HepG2 (cell line): ENCODE measurements around the gene CYTH1. TPM values are rescaled to one million over a fixed set of nuclear protein-coding genes. Genes with fewer than 3 reads are reported as not detected.

Experiments
- AFF4 ChIP-seq: sonication (generic); formaldehyde crosslinking; IDR thresholded peaks from 2 replicates; pipeline ENCODE4 v1.4.0; 2020; ENCODE audit warnings: missing genetic modification reagents
- DPF2 ChIP-seq: sonication (generic); formaldehyde crosslinking; IDR thresholded peaks from 2 replicates; pipeline ENCODE4 v1.4.0; 2020; ENCODE audit warnings: mild to moderate bottlenecking, low read depth, missing genetic modification reagents, borderline replicate concordance
- GRHL1 ChIP-seq: sonication (generic); formaldehyde crosslinking; conservative IDR thresholded peaks from 2 replicates; pipeline ENCODE4 v1.8.0; 2022; ENCODE audit warnings: missing genetic modification reagents
- HHEX ChIP-seq: IDR thresholded peaks from 2 replicates; pipeline ENCODE4 v1.6.1; 2016; ENCODE audit warnings: control low read depth
- HNRNPK ChIP-seq: fragments of 200-400 bp; formaldehyde crosslinking; IDR thresholded peaks from 2 replicates; pipeline ENCODE4 v1.6.1; 2018; ENCODE audit warnings: low read length, low read depth, moderate library complexity, mild to moderate bottlenecking; ENCODE audit not compliant: poor library complexity, severe bottlenecking
- HNRNPUL1 ChIP-seq: fragments of 200-400 bp; formaldehyde crosslinking; IDR thresholded peaks from 2 replicates; pipeline ENCODE4 v1.6.1; 2017; ENCODE audit warnings: low read depth, mild to moderate bottlenecking, low read length, moderate library complexity
- JUNB ChIP-seq: sonication (generic); formaldehyde crosslinking; IDR thresholded peaks from 2 replicates; pipeline ENCODE4 v1.8.0; 2022; ENCODE audit warnings: missing genetic modification reagents, mild to moderate bottlenecking, borderline replicate concordance
- NPAS2 ChIP-seq: sonication (generic); formaldehyde crosslinking; IDR thresholded peaks from 2 replicates; pipeline ENCODE4 v1.8.0; 2022; ENCODE audit warnings: mild to moderate bottlenecking, missing genetic modification reagents, borderline replicate concordance
- PRDM15 ChIP-seq: sonication (generic); formaldehyde crosslinking; IDR thresholded peaks from 2 replicates; pipeline ENCODE4 v1.4.0; 2020; ENCODE audit warnings: missing genetic modification reagents
- RORA ChIP-seq: sonication (generic); formaldehyde crosslinking; IDR thresholded peaks from 2 replicates; pipeline ENCODE4 v1.5.0; 2020; ENCODE audit warnings: mild to moderate bottlenecking, missing genetic modification reagents, moderate library complexity
- SATB2 ChIP-seq: sonication (generic); formaldehyde crosslinking; IDR thresholded peaks from 2 replicates; pipeline ENCODE4 v1.5.0; 2020; ENCODE audit warnings: missing genetic modification reagents
- ZNF205 ChIP-seq: IDR thresholded peaks from 2 replicates; pipeline ENCODE4 v1.6.1; 2018; ENCODE audit warnings: missing biosample characterization, missing genetic modification reagents
- ZNF33B ChIP-seq: sonication (generic); formaldehyde crosslinking; IDR thresholded peaks from 2 replicates; pipeline ENCODE4 v1.5.1; 2020; ENCODE audit warnings: mild to moderate bottlenecking, missing genetic modification reagents
- ZNF501 ChIP-seq: sonication (generic); formaldehyde crosslinking; IDR thresholded peaks from 2 replicates; pipeline ENCODE4 v1.5.1; 2020; ENCODE audit warnings: mild to moderate bottlenecking, moderate library complexity, missing genetic modification reagents
- ZNF513 ChIP-seq: sonication (generic); formaldehyde crosslinking; conservative IDR thresholded peaks from 2 replicates; pipeline ENCODE4 v1.5.0; 2020; ENCODE audit warnings: missing genetic modification reagents
- ZNF549 ChIP-seq: sonication (generic); formaldehyde crosslinking; IDR thresholded peaks from 2 replicates; pipeline ENCODE4 v1.5.0; 2020; ENCODE audit warnings: missing genetic modification reagents
- ZNF552 ChIP-seq: sonication (generic); formaldehyde crosslinking; IDR thresholded peaks from 2 replicates; pipeline ENCODE4 v1.9.0; 2022; ENCODE audit warnings: missing genetic modification reagents, mild to moderate bottlenecking, borderline replicate concordance
- ZNF572 ChIP-seq: sonication (generic); formaldehyde crosslinking; IDR thresholded peaks from 2 replicates; pipeline ENCODE4 v1.5.1; 2020; ENCODE audit warnings: mild to moderate bottlenecking, missing genetic modification reagents
- ZNF879 ChIP-seq: sonication (generic); formaldehyde crosslinking; IDR thresholded peaks from 2 replicates; pipeline ENCODE4 v1.8.1; 2023; ENCODE audit warnings: missing genetic modification reagents
- polyA plus RNA-seq, 8 experiments: library from polyadenylated mRNA; depleted of rRNA in 3 of 8; stranded (reverse) in 7 of 8; unstranded in 1 of 8; fragments of >200 nt; fragmentation: Illumina TruSeq in 4 of 8; extraction: Trizol in 4 of 8; gene quantifications; 2 replicates each; pipeline versions ENCODE4 v1.2.1 to v1.2.3, GENCODE V29; 2011 to 2016; ENCODE audit warnings: low read depth in 4 of 8, missing spikeins in 1 of 8, mixed read lengths in 1 of 8; ENCODE audit not compliant: insufficient read depth in 1 of 8
- total RNA-seq, 5 experiments: library from RNA; depleted of rRNA; stranded (reverse); fragments of >200 nt; fragmentation: Illumina TruSeq; extraction: Trizol; gene quantifications; 2 replicates each; pipeline ENCODE4 v1.2.3, GENCODE V29; 2016; ENCODE audit warnings: low read depth in 1 of 5

Gene CYTH1
- total and polyA plus RNA-seq, 2 of the 13 experiments (the other 11 are each of a cell fraction or from before 2014, with no cell fraction given) = 20.1 to 48.9 TPM

- no peak for TF ChIP-seq AFF4
- no peak for TF ChIP-seq GRHL1
- TF ChIP-seq ZNF513 (CRISPR knock-in tag) = no peak
- peak; percentile 89 for TF ChIP-seq HHEX
- TF ChIP-seq ZNF549 (CRISPR knock-in tag) = no peak
- TF ChIP-seq ZNF205 = peak; percentile 93
- no peak for TF ChIP-seq ZNF572 (CRISPR knock-in tag)
- no peak for TF ChIP-seq HNRNPUL1
- TF ChIP-seq HNRNPK = no peak
- 0 out of 2 replicates have a peak, but pooled peaks have one; percentile 8 for TF ChIP-seq ZNF33B
- no peak for TF ChIP-seq RORA (CRISPR knock-in tag)
- no peak; the same call in 1 of the 2 replicates for TF ChIP-seq SATB2 (CRISPR knock-in tag)
- no peak for TF ChIP-seq NPAS2
- TF ChIP-seq ZNF552 = no peak
- TF ChIP-seq PRDM15 (CRISPR knock-in tag) = no peak
- TF ChIP-seq DPF2 (CRISPR knock-in tag) = peak; percentile 96
- no peak for TF ChIP-seq ZNF879 (CRISPR knock-in tag)
- peak; percentile 56; the same call in 1 of the 2 replicates for TF ChIP-seq JUNB (CRISPR knock-in tag)
- peak; percentile 58; the same call in 1 of the 2 replicates for TF ChIP-seq ZNF501 (CRISPR knock-in tag)
Observed at GRCh38 chr17:78650093-78650715, 131.9 kb downstream of the CYTH1 start (continued).
